SK-N-SH treated with all-trans-retinoic acid at 6 μM for 48 hours (cell line): ENCODE data around the gene PRKAA2.

Experiments used
- BACH2 ChIP-seq: fragments of 250-450 bp; sonication (Bioruptor Pico); IDR thresholded peaks from 2 replicates; pipeline ENCODE4 v1.9.0; 2021; ENCODE audit warnings: mild to moderate bottlenecking, borderline replicate concordance
- CREB5 ChIP-seq: fragments of 250-450 bp; sonication (Bioruptor Pico); IDR thresholded peaks from 2 replicates; pipeline ENCODE4 v1.5.1; 2020; ENCODE audit warnings: low read depth, mild to moderate bottlenecking, moderate library complexity
- CSDC2 ChIP-seq: fragments of 250-450 bp; sonication (Bioruptor Pico); IDR thresholded peaks from 2 replicates; pipeline ENCODE4 v1.5.0; 2020; ENCODE audit warnings: mild to moderate bottlenecking, moderate library complexity
- ESRRG ChIP-seq: fragments of 250-450 bp; sonication (Bioruptor Pico); IDR thresholded peaks from 2 replicates; pipeline ENCODE4 v1.6.1; 2021; ENCODE audit warnings: mild to moderate bottlenecking
- GLIS3 ChIP-seq: fragments of 250-450 bp; sonication (Bioruptor Pico); IDR thresholded peaks from 2 replicates; pipeline ENCODE4 v1.5.0; 2020; ENCODE audit warnings: mild to moderate bottlenecking, moderate library complexity
- ISL1 ChIP-seq: fragments of 250-450 bp; sonication (Bioruptor Pico); IDR thresholded peaks from 2 replicates; pipeline ENCODE4 v2.1.2; 2022; ENCODE audit warnings: mild to moderate bottlenecking, moderate library complexity
- POU6F1 ChIP-seq: fragments of 250-450 bp; sonication (Bioruptor Pico); IDR thresholded peaks from 2 replicates; pipeline ENCODE4 v1.8.0; 2021; ENCODE audit warnings: low read depth, mild to moderate bottlenecking, moderate library complexity, borderline replicate concordance
- PPARA ChIP-seq: fragments of 250-450 bp; sonication (Bioruptor Pico); IDR thresholded peaks from 2 replicates; pipeline ENCODE4 v1.5.0; 2020; ENCODE audit warnings: mild to moderate bottlenecking, borderline replicate concordance
- RARB ChIP-seq: fragments of 250-450 bp; sonication (Bioruptor Pico); IDR thresholded peaks from 2 replicates; pipeline ENCODE4 v1.8.0; 2021; ENCODE audit warnings: mild to moderate bottlenecking, moderate library complexity
- SNAI2 ChIP-seq: fragments of 250-450 bp; sonication (Bioruptor Pico); IDR thresholded peaks from 2 replicates; pipeline ENCODE4 v1.5.0; 2020; ENCODE audit warnings: mild to moderate bottlenecking, moderate library complexity
- TSHZ2 ChIP-seq: fragments of 250-450 bp; sonication (Bioruptor Pico); IDR thresholded peaks from 2 replicates; pipeline ENCODE4 v1.5.0; 2020; ENCODE audit warnings: mild to moderate bottlenecking, moderate library complexity
- ZFP3 ChIP-seq: fragments of 250-450 bp; sonication (Bioruptor Pico); IDR thresholded peaks from 2 replicates; pipeline ENCODE4 v1.5.0; 2020; ENCODE audit warnings: mild to moderate bottlenecking, moderate library complexity
- ZNF565 ChIP-seq: fragments of 450-650 bp; formaldehyde crosslinking; conservative IDR thresholded peaks from 2 replicates; pipeline ENCODE4 v1.5.0; 2020; ENCODE audit warnings: low read depth, mild to moderate bottlenecking, moderate library complexity
- ZNF8 ChIP-seq: fragments of 450-650 bp; formaldehyde crosslinking; IDR thresholded peaks from 2 replicates; pipeline ENCODE4 v1.5.0; 2020; ENCODE audit warnings: mild to moderate bottlenecking, moderate library complexity

The PRKAA2 gene

GRCh38 chr1:56758794-56759193 is 113.7 kb downstream of the PRKAA2 start (continued):
- TF ChIP-seq TSHZ2 (no peak), BACH2 (no peak), POU6F1 (CRISPR knock-in tag) (no peak), ESRRG (CRISPR knock-in tag) (no peak), GLIS3 (no peak), PPARA (CRISPR knock-in tag) (no peak), ZFP3 (CRISPR knock-in tag) (no peak), ZNF8 (no peak), CSDC2 (CRISPR knock-in tag) (no peak), SNAI2 (CRISPR knock-in tag) (no peak), CREB5 (CRISPR knock-in tag) (no peak), ZNF565 (CRISPR knock-in tag) (no peak), RARB (CRISPR knock-in tag) (no peak), ISL1 (CRISPR knock-in tag) (no peak)
